Measurements from ENCODE around the gene HNRNPA3. TPM values are rescaled to one million over a fixed set of nuclear protein-coding genes. Genes with fewer than 3 reads are reported as not detected.

The HNRNPA3 gene
- total and polyA plus RNA-seq, 2 of the 13 experiments (the other 11 are each of a cell fraction or from before 2014, with no cell fraction given): 73.3 to 97.7 TPM

- TF ChIP-seq ZNF275 (CRISPR knock-in tag; IDR thresholded peaks at IDR 0.05; ENCODE audit: borderline replicate concordance): no peak; the same call in 1 of the 2 replicates
- TF ChIP-seq AHR (CRISPR knock-in tag; IDR thresholded peaks at IDR 0.05): no peak
- TF ChIP-seq TBX3 (IDR thresholded peaks at IDR 0.05; ENCODE audit: borderline replicate concordance): no peak; the same call in 1 of the 2 replicates
- TF ChIP-seq ZNF235 (CRISPR knock-in tag; IDR thresholded peaks at IDR 0.05; ENCODE audit: borderline replicate concordance): no peak; the same call in 1 of the 2 replicates
- no peak for TF ChIP-seq ZNF367 (CRISPR knock-in tag; IDR thresholded peaks at IDR 0.05; ENCODE audit: borderline replicate concordance)
- no peak for TF ChIP-seq NCOA5 (CRISPR knock-in tag; IDR thresholded peaks at IDR 0.05)
- no peak for TF ChIP-seq TCF12 (IDR thresholded peaks at IDR 0.05)
- peak; percentile 65; the same call in 1 of the 2 replicates for TF ChIP-seq TCF12 (CRISPR knock-in tag; IDR thresholded peaks at IDR 0.05)
- no peak; the same call in 1 of the 2 replicates for TF ChIP-seq GMEB2 (CRISPR knock-in tag; IDR thresholded peaks at IDR 0.05; ENCODE audit: low read depth)
- no peak for TF ChIP-seq ZNF354B (CRISPR knock-in tag; IDR thresholded peaks at IDR 0.05)
- no peak; the same call in 1 of the 2 replicates for TF ChIP-seq RCOR2 (CRISPR knock-in tag; IDR thresholded peaks at IDR 0.05)
- TF ChIP-seq DNMT1 (CRISPR knock-in tag; IDR thresholded peaks at IDR 0.05): no peak
- peak; percentile 80; the same call in 1 of the 2 replicates for TF ChIP-seq TEF (CRISPR knock-in tag; IDR thresholded peaks at IDR 0.05)
- TF ChIP-seq ZNF264 (CRISPR knock-in tag; IDR thresholded peaks at IDR 0.05): peak; percentile 60; the same call in 1 of the 2 replicates
- TF ChIP-seq MBNL3 (CRISPR knock-in tag; conservative IDR thresholded peaks at IDR 0.05): no peak
- TF ChIP-seq ZBTB43 (CRISPR knock-in tag; conservative IDR thresholded peaks at IDR 0.05): peak; percentile 79; the same call in 1 of the 2 replicates
- TF ChIP-seq SNAI1 (CRISPR knock-in tag; IDR thresholded peaks at IDR 0.05; ENCODE audit: borderline replicate concordance): peak; percentile 74; the same call in 1 of the 2 replicates
- TF ChIP-seq RAD51 (IDR thresholded peaks at IDR 0.05; ENCODE audit: borderline replicate concordance): peak; percentile 98
- TF ChIP-seq ARID2 (CRISPR knock-in tag; IDR thresholded peaks at IDR 0.05; ENCODE audit: borderline replicate concordance): 0 out of 2 replicates have a peak, but pooled peaks have one; percentile 40
- peak; percentile 87 for TF ChIP-seq ELF4 (CRISPR knock-in tag; IDR thresholded peaks at IDR 0.05; ENCODE audit: borderline replicate concordance)
- TF ChIP-seq PCBP2 (optimal IDR thresholded peaks at IDR 0.05; ENCODE audit: low read depth, low read length, poor library complexity, severe bottlenecking): no peak
- TF ChIP-seq KMT2B (CRISPR knock-in tag; IDR thresholded peaks at IDR 0.05): peak; percentile 69; the same call in 1 of the 2 replicates
- no peak for TF ChIP-seq KLF13 (CRISPR knock-in tag; IDR thresholded peaks at IDR 0.05)
- peak; percentile 90 for TF ChIP-seq ZSCAN31 (CRISPR knock-in tag; IDR thresholded peaks at IDR 0.05; ENCODE audit: low read depth)
- TF ChIP-seq YY1 (IDR thresholded peaks at IDR 0.05; ENCODE audit: insufficient read depth, insufficient replicate concordance, low read depth, low read length): peak; percentile 42
- TF ChIP-seq ZNF17 (CRISPR knock-in tag; IDR thresholded peaks at IDR 0.05): no peak
Measured at GRCh38 chr2:177212106-177212890, at the start of gene HNRNPA3 (continued).

Data from HepG2 (cell line).